ENCODE data around the gene NEURL1.

Gene NEURL1

GRCh38 chr10:103540722-103541121, 47.2 kb downstream of the NEURL1 start:
- TF ChIP-seq GATA3 (IDR thresholded peaks at IDR 0.05; ENCODE audit: low read depth, low read length) = no peak
- no peak for TF ChIP-seq GATA2 (IDR thresholded peaks at IDR 0.05; ENCODE audit: low read depth, low read length)

GRCh38 chr10:103541616-103542015, 48.1 kb downstream of the NEURL1 start:
- TF ChIP-seq GATA2 (IDR thresholded peaks at IDR 0.05; ENCODE audit: low read depth, low read length) (no peak), GATA3 (IDR thresholded peaks at IDR 0.05; ENCODE audit: low read depth, low read length) (no peak)

- TF ChIP-seq GATA2 (IDR thresholded peaks at IDR 0.05; ENCODE audit: low read depth, low read length) = peak; percentile 99
- no peak for TF ChIP-seq GATA3 (IDR thresholded peaks at IDR 0.05; ENCODE audit: low read depth, low read length)
Measured at GRCh38 chr10:103542764-103543616, 49.5 kb downstream of the NEURL1 start.

- TF ChIP-seq GATA3 (IDR thresholded peaks at IDR 0.05; ENCODE audit: low read depth, low read length) (no peak), GATA2 (IDR thresholded peaks at IDR 0.05; ENCODE audit: low read depth, low read length) (no peak)
Measured at GRCh38 chr10:103543617-103544525, 50.4 kb downstream of the NEURL1 start.

- no peak for TF ChIP-seq GATA2 (IDR thresholded peaks at IDR 0.05; ENCODE audit: low read depth, low read length)
Measured at GRCh38 chr10:103544657-103545310, 51.3 kb downstream of the NEURL1 start.

DNA sequence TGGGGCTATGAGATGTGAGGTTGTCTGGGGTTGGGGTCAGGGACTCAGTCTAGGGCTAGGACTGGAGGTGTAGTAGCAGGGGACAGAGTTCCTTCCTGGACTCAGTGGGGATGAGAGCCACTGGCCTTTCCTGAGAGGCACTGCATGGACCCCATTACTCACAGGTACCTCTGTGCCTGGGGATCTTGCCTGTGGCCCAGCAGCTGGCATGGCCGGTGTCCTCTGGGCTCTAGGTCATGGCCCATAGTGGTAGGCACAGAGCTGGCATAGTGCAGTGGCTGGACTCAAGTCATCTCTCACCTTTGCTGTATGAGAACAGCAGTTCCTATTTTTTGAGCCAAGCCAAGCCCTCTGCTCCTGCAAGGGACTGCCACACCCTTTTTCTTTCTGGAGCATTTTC, 51.9 kb downstream of the NEURL1 start:
- TF ChIP-seq GATA2 (IDR thresholded peaks at IDR 0.05; ENCODE audit: low read depth, low read length) (no peak), GATA3 (IDR thresholded peaks at IDR 0.05; ENCODE audit: low read depth, low read length) (no peak)

DNA sequence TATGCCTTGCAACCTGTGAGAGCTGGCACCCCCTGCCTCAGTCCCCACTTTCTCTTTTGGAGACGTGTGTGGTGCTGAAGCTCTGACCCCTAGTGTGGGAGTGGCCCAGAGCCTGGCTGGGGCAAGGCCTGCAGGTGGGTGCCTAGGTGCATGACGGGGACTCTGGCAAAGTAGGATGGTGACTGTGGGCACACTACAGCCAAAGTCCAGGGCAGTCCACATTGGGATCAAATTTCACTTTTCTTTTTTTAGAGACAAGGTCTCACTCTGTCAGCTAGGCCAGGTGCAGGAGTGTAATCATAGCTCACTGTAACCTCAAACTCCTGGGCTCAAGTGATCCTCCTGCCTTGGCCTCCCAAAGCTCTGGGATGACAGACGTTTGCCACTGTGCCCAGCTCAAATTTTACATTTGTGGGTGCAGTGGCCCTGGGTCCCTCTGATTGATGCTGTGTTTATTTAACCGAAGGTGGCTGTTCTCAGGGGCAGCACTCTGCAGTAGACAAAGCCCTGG, 52.3 kb downstream of the NEURL1 start:
- TF ChIP-seq GATA2 (IDR thresholded peaks at IDR 0.05; ENCODE audit: low read depth, low read length) = no peak
- no peak for TF ChIP-seq GATA3 (IDR thresholded peaks at IDR 0.05; ENCODE audit: low read depth, low read length)

GRCh38 chr10:103546401-103546800, 52.9 kb downstream of the NEURL1 start:
- no peak for TF ChIP-seq GATA3 (IDR thresholded peaks at IDR 0.05; ENCODE audit: low read depth, low read length)
- TF ChIP-seq GATA2 (IDR thresholded peaks at IDR 0.05; ENCODE audit: low read depth, low read length) = no peak

GRCh38 chr10:103547391-103547946, 54.0 kb downstream of the NEURL1 start:
- no peak for TF ChIP-seq GATA2 (IDR thresholded peaks at IDR 0.05; ENCODE audit: low read depth, low read length)

DNA sequence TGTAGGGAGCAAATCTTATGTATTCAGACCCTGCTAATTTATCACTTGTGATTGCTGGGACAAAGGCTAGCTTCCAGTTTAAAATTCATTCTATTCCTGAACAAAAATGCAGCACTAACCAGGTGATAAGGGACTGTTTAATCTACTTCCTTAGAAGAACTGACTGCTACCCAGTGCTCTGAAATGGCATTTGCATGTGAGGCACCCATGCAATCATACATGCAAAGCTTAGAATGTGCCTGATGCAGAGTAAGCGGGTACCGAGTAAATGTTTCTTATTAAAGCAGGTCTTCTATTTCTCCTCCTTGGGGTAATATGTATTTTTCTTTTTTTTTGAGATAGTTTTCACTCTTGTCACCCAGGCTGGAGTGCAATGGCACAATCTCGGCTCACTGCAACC, 54.5 kb downstream of the NEURL1 start:
- TF ChIP-seq GATA3 (IDR thresholded peaks at IDR 0.05; ENCODE audit: low read depth, low read length) = no peak
- no peak for TF ChIP-seq GATA2 (IDR thresholded peaks at IDR 0.05; ENCODE audit: low read depth, low read length)

DNA sequence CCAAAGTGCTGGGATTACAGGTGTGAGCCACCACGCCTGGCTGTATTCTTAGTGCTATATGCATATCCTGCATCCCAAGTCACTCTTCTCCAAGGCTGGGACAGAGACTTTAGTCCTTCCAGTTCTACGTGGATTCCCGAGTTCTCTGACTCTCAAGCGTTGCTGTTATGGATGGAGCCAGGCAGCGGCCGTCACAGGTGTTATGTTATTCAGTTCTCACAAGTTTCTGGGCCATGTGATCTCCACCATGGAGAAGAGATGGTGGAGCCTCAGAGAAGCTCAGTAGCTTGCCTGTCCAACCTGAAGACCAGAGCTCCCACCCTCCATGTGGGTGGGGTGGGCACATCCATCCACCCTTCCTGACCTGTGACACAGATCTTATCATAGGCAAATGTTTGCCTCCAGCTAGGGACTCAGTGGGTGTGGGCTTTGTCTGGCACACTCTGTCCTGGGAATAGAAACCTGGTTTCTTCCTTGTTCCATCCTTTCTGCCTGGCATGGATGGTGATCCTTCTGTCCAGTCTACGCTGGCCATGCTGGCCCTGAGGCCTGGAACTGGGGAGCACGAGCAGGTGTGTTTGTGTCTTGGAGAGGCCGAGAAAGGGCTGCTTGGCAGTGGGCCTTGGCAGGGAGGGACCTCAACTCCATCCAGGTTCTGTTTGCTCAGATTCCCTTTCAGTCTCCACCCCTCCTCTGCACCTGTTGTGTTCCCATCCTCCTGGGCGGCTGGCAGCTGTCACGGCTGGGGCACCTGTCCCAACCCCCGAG, 55.3 kb downstream of the NEURL1 start:
- no peak for TF ChIP-seq GATA3 (IDR thresholded peaks at IDR 0.05; ENCODE audit: low read depth, low read length)
- no peak for TF ChIP-seq GATA2 (IDR thresholded peaks at IDR 0.05; ENCODE audit: low read depth, low read length)

- TF ChIP-seq GATA2 (IDR thresholded peaks at IDR 0.05; ENCODE audit: low read depth, low read length) = no peak
- TF ChIP-seq GATA3 (IDR thresholded peaks at IDR 0.05; ENCODE audit: low read depth, low read length) = no peak
Measured at GRCh38 chr10:103549349-103549685, 55.8 kb downstream of the NEURL1 start.

- TF ChIP-seq GATA3 (IDR thresholded peaks at IDR 0.05; ENCODE audit: low read depth, low read length) (no peak), GATA2 (IDR thresholded peaks at IDR 0.05; ENCODE audit: low read depth, low read length) (no peak)
Measured at GRCh38 chr10:103550229-103550628, 56.7 kb downstream of the NEURL1 start.

All from SH-SY5Y (cell line).